NCI-H2227 treated with DMSO at 0.1 percent for 48 hours (cell line): ENCODE data around the gene ERH.
A peak's percentile ranks its signal among the peaks of the same experiment; 100 is the strongest.
"Not testable (repeated sequence)": the region's sequence is repeated elsewhere in the genome, so short reads cannot be mapped to it uniquely, and the experiment has no call there.

ENCODE experiments used
- DNase-seq: peaks from one replicate; lab custom pipeline; 2025; lab: John Stamatoyannopoulos, UW

The ERH gene

GRCh38 chr14:69398053-69398817 is at the start of gene ERH, which contains the start of gene SLC39A9:
Gene ERH, minus strand, starts transcription at chr14:69398299. Its CDS starts 66 bp downstream, at chr14:69398233.
Gene SLC39A9, plus strand, starts transcription at chr14:69398692. Its CDS starts 678 bp downstream, at chr14:69399370.
- peak; percentile 100 for DNase-seq

GRCh38 chr14:69443296-69443805 is 45.3 kb upstream of the ERH start:
- no peak for DNase-seq

GRCh38 chr14:69441948-69442347 is 43.8 kb upstream of the ERH start:
- no peak for DNase-seq

GRCh38 chr14:69439521-69440270 is 41.6 kb upstream of the ERH start:
- no peak for DNase-seq

- DNase-seq = no peak
These were observed 34.3 kb upstream of the ERH start for GRCh38 chr14:69432364-69432763.

- no peak for DNase-seq
These were observed 32.3 kb upstream of the ERH start for GRCh38 chr14:69430306-69430939.

- no peak for DNase-seq
These were observed 31.5 kb upstream of the ERH start for GRCh38 chr14:69429643-69430042.

- DNase-seq = no peak
These were observed 30.3 kb upstream of the ERH start for GRCh38 chr14:69428289-69428998.

- DNase-seq = no peak
These were observed 29.5 kb upstream of the ERH start for GRCh38 chr14:69427596-69427995.

GRCh38 chr14:69424149-69424923 is 26.2 kb upstream of the ERH start:
- no peak for DNase-seq

- DNase-seq = no peak
These were observed 25.2 kb upstream of the ERH start for GRCh38 chr14:69423279-69423678.

- DNase-seq = not testable (repeated sequence)
These were observed 18.0 kb upstream of the ERH start for GRCh38 chr14:69416087-69416486.

- DNase-seq = no peak
These were observed 15.4 kb upstream of the ERH start for GRCh38 chr14:69413483-69413882.

GRCh38 chr14:69408331-69408960 is 10.3 kb upstream of the ERH start:
- DNase-seq = no peak

GRCh38 chr14:69405762-69406161 is 7.7 kb upstream of the ERH start:
- no peak for DNase-seq

GRCh38 chr14:69404883-69405282 is 6.8 kb upstream of the ERH start:
- DNase-seq = no peak

GRCh38 chr14:69404478-69404877 is 6.4 kb upstream of the ERH start:
- DNase-seq = no peak

- DNase-seq = no peak
These were observed 3.7 kb upstream of the ERH start for GRCh38 chr14:69401841-69402240.

- DNase-seq = no peak
These were observed 2.1 kb upstream of the ERH start for GRCh38 chr14:69400154-69400553.

- DNase-seq = no peak
These were observed 1.7 kb upstream of the ERH start for GRCh38 chr14:69399750-69400149.

GRCh38 chr14:69398818-69399210 is 715 bp upstream of the ERH start:
- no peak for DNase-seq
